ENCODE data around the gene PIGV. TPM values are rescaled to one million over a fixed set of nuclear protein-coding genes. Genes with fewer than 3 reads are reported as not detected.
"Not testable (repeated sequence)": the region's sequence is repeated elsewhere in the genome, so short reads cannot be mapped to it uniquely, and the experiment has no call there.

Gene PIGV
- total RNA-seq, 1 donor from 2014 or later, result 4.5 TPM

- DNase-seq (peak; percentile 33), ATAC-seq (peak; percentile 1)
- intact Hi-C loops (cut with micrococcal nuclease), result no loop called here
Measured at GRCh38 chr1:26827106-26827604, 39.4 kb downstream of the PIGV start.

GRCh38 chr1:26827663-26828062 is 39.9 kb downstream of the PIGV start:
- intact Hi-C loops (cut with micrococcal nuclease), result no loop called here
- ATAC-seq (peak; percentile 7), DNase-seq (no peak)

GRCh38 chr1:26828411-26828991 is 40.8 kb downstream of the PIGV start:
- peak; percentile 58 for ATAC-seq
- intact Hi-C loops (cut with micrococcal nuclease), result no loop called here
- peak; percentile 42 for DNase-seq

- intact Hi-C loops (cut with micrococcal nuclease), result no loop called here
- DNase-seq (no peak), ATAC-seq (no peak)
Measured at GRCh38 chr1:26829184-26829911, 41.6 kb downstream of the PIGV start.

- no peak for ATAC-seq
- intact Hi-C loops (cut with micrococcal nuclease), result no loop called here
- no peak for DNase-seq
Measured at GRCh38 chr1:26831059-26831458, 43.3 kb downstream of the PIGV start.

GRCh38 chr1:26831546-26832248 is 43.9 kb downstream of the PIGV start:
- no peak for DNase-seq
- intact Hi-C loops (cut with micrococcal nuclease), result no loop called here
- ATAC-seq, result no peak

- no peak for ATAC-seq
- intact Hi-C loops (cut with micrococcal nuclease), result no loop called here
- DNase-seq, result no peak
Measured at GRCh38 chr1:26832249-26832960, 44.7 kb downstream of the PIGV start.

- ATAC-seq, result no peak
- peak; percentile 41 for DNase-seq
- intact Hi-C loops (cut with micrococcal nuclease), result no loop called here
Measured at GRCh38 chr1:26833432-26834405, 46.0 kb downstream of the PIGV start.

GRCh38 chr1:26837665-26838064 is 49.9 kb downstream of the PIGV start:
- intact Hi-C loops (cut with micrococcal nuclease); ATAC-seq; DNase-seq: not testable (repeated sequence)

GRCh38 chr1:26838474-26839338 is 51.0 kb downstream of the PIGV start:
- ATAC-seq, result peak; percentile 12
- intact Hi-C loops (cut with micrococcal nuclease), result no loop called here
- no peak for DNase-seq

- ATAC-seq (no peak), DNase-seq (no peak)
- intact Hi-C loops (cut with micrococcal nuclease), result no loop called here
Measured at GRCh38 chr1:26839339-26839722, 51.6 kb downstream of the PIGV start.

- no peak for DNase-seq
- no peak for ATAC-seq
- intact Hi-C loops (cut with micrococcal nuclease), result no loop called here
Measured at GRCh38 chr1:26839779-26840178, 52.0 kb downstream of the PIGV start.

GRCh38 chr1:26844424-26845196 is 56.9 kb downstream of the PIGV start:
- intact Hi-C loops (cut with micrococcal nuclease), result no loop called here
- ATAC-seq (no peak), DNase-seq (no peak)

GRCh38 chr1:26847826-26848225 is 60.1 kb downstream of the PIGV start:
- ATAC-seq; intact Hi-C loops (cut with micrococcal nuclease); DNase-seq: not testable (repeated sequence)

Data from left ventricle myocardium superior (tissue), 1 donor.